Measurements from ENCODE around the gene DENND2D.

DNA sequence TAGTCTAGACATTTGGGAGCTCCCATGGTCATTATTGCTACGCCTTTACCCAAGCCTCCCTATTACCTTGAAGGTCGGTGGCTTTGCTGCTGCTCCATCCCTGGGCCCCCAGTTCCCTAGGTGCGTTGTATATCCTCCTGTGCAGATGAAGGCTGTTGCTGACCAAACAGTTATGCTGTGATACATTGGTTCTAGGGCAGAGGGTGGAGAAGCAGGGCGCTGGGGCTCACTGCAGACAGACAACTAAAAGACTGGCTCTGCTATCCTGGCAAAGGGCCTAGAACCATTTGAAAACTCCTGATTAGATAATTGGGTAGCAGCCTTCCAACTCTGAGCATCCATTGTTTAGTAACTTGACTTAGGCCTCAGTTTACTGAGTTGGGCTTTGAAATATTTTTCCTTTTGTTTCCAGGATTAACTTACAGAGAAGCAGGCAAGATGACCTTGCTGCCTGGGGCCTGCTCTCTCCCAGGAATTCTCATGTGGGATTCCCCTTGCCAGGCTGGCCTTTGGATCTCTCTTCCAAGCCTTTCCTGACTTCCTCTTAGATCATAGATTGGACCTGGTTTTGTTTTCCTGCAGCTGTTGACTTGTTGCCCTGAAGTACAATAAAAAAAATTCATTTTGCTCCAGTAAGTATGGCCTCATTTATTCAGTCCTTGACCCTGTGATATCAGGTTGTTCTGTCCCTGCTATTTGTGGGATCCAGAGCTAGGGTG, 42.5 kb upstream of the DENND2D start:
- TF ChIP-seq POLR2AphosphoS5 (IDR thresholded peaks at IDR 0.05) (no peak), EP300 (IDR thresholded peaks at IDR 0.05) (no peak), POLR2A (IDR thresholded peaks at IDR 0.05) (no peak)
- TF ChIP-seq, protein P1, sequence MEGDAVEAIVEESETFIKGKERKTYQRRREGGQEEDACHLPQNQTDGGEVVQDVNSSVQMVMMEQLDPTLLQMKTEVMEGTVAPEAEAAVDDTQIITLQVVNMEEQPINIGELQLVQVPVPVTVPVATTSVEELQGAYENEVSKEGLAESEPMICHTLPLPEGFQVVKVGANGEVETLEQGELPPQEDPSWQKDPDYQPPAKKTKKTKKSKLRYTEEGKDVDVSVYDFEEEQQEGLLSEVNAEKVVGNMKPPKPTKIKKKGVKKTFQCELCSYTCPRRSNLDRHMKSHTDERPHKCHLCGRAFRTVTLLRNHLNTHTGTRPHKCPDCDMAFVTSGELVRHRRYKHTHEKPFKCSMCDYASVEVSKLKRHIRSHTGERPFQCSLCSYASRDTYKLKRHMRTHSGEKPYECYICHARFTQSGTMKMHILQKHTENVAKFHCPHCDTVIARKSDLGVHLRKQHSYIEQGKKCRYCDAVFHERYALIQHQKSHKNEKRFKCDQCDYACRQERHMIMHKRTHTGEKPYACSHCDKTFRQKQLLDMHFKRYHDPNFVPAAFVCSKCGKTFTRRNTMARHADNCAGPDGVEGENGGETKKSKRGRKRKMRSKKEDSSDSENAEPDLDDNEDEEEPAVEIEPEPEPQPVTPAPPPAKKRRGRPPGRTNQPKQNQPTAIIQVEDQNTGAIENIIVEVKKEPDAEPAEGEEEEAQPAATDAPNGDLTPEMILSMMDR (IDR thresholded peaks at IDR 0.05), result no peak

Measured in gastroesophageal sphincter (tissue), 3 donors.